NCI-H146 treated with DMSO at 0.1 percent for 48 hours (cell line): ENCODE measurements around the gene LRRC1.

ENCODE experiments used
- DNase-seq: peaks from one replicate; lab custom pipeline; 2025; ENCODE audit not compliant: unreplicated experiment; lab: John Stamatoyannopoulos, UW

Gene LRRC1

GRCh38 chr6:53920881-53921280, 126.1 kb downstream of the LRRC1 start:
- DNase-seq: no peak

- no peak for DNase-seq
Measured at GRCh38 chr6:53921639-53922038, 126.8 kb downstream of the LRRC1 start.

GRCh38 chr6:53922539-53922981, 127.8 kb downstream of the LRRC1 start:
- no peak for DNase-seq

- no peak for DNase-seq
Measured at GRCh38 chr6:53924277-53924676, 129.5 kb downstream of the LRRC1 start.

- no peak for DNase-seq
Measured at GRCh38 chr6:53924821-53925422, 130.1 kb downstream of the LRRC1 start.

GRCh38 chr6:53925891-53926290, 131.1 kb downstream of the LRRC1 start:
- DNase-seq: no peak

GRCh38 chr6:53926505-53926904, 131.7 kb downstream of the LRRC1 start:
- no peak for DNase-seq

- no peak for DNase-seq
Measured at GRCh38 chr6:53928641-53929040, 133.8 kb downstream of the LRRC1 start.

- DNase-seq: no peak
Measured at GRCh38 chr6:53929041-53929820, 134.4 kb downstream of the LRRC1 start.

GRCh38 chr6:53929821-53930120, 135.0 kb downstream of the LRRC1 start:
- no peak for DNase-seq

- DNase-seq: no peak
Measured at GRCh38 chr6:53930330-53930729, 135.5 kb downstream of the LRRC1 start.

GRCh38 chr6:53931086-53931485, 136.3 kb downstream of the LRRC1 start:
- DNase-seq: no peak

GRCh38 chr6:53932516-53932915, 137.7 kb downstream of the LRRC1 start:
- no peak for DNase-seq

- DNase-seq: no peak
Measured at GRCh38 chr6:53934023-53934422, 139.2 kb downstream of the LRRC1 start.

GRCh38 chr6:53937461-53937860, 142.7 kb downstream of the LRRC1 start:
- no peak for DNase-seq

- DNase-seq: no peak
Measured at GRCh38 chr6:53938810-53939209, 144.0 kb downstream of the LRRC1 start.

GRCh38 chr6:53939830-53940229, 145.0 kb downstream of the LRRC1 start:
- DNase-seq: no peak

GRCh38 chr6:53943395-53943794, 148.6 kb downstream of the LRRC1 start:
- no peak for DNase-seq

- DNase-seq: no peak
Measured at GRCh38 chr6:53944091-53944490, 149.3 kb downstream of the LRRC1 start.

- DNase-seq: no peak
Measured at GRCh38 chr6:53944543-53944942, 149.7 kb downstream of the LRRC1 start.

GRCh38 chr6:53945765-53946407, 151.1 kb downstream of the LRRC1 start:
- no peak for DNase-seq

- no peak for DNase-seq
Measured at GRCh38 chr6:53947780-53948179, 153.0 kb downstream of the LRRC1 start.
